ENCODE results near the gene SPATA2. TPM values are rescaled to one million over a fixed set of nuclear protein-coding genes. Genes with fewer than 3 reads are reported as not detected.

The SPATA2 gene
- total and polyA plus RNA-seq, 2 of the 13 experiments (the other 11 are each of a cell fraction or from before 2014, with no cell fraction given), result 3.2 to 8.7 TPM

GRCh38 chr20:49909499-49910339 is 5.6 kb downstream of the SPATA2 start (continued):
- TF ChIP-seq ZNF296 (CRISPR knock-in tag; conservative IDR thresholded peaks at IDR 0.05), result no peak
- no peak for TF ChIP-seq ZNF136 (CRISPR knock-in tag; IDR thresholded peaks at IDR 0.05; ENCODE audit: low read depth)
- no peak for TF ChIP-seq ERF (CRISPR knock-in tag; IDR thresholded peaks at IDR 0.05)
- TF ChIP-seq ZBTB49 (CRISPR knock-in tag; IDR thresholded peaks at IDR 0.05; ENCODE audit: borderline replicate concordance), result no peak
- TF ChIP-seq AHR (CRISPR knock-in tag; IDR thresholded peaks at IDR 0.05), result no peak
- TF ChIP-seq ZNF326 (CRISPR knock-in tag; IDR thresholded peaks at IDR 0.05; ENCODE audit: borderline replicate concordance), result no peak
- TF ChIP-seq ZNF496 (CRISPR knock-in tag; IDR thresholded peaks at IDR 0.05; ENCODE audit: insufficient replicate concordance), result no peak
- TF ChIP-seq ZNF124 (CRISPR knock-in tag; IDR thresholded peaks at IDR 0.05), result peak; percentile 63; the same call in 1 of the 2 replicates
- no peak for TF ChIP-seq TOPORS (CRISPR knock-in tag; IDR thresholded peaks at IDR 0.05)
- no peak for TF ChIP-seq MXI1 (IDR thresholded peaks at IDR 0.05; ENCODE audit: borderline replicate concordance, low read depth, low read length)
- peak; percentile 50; the same call in 1 of the 2 replicates for TF ChIP-seq ZC3H4 (CRISPR knock-in tag; IDR thresholded peaks at IDR 0.05; ENCODE audit: borderline replicate concordance)
- no peak for TF ChIP-seq SOX5 (CRISPR knock-in tag; IDR thresholded peaks at IDR 0.05; ENCODE audit: borderline replicate concordance)
- TF ChIP-seq, protein P1, sequence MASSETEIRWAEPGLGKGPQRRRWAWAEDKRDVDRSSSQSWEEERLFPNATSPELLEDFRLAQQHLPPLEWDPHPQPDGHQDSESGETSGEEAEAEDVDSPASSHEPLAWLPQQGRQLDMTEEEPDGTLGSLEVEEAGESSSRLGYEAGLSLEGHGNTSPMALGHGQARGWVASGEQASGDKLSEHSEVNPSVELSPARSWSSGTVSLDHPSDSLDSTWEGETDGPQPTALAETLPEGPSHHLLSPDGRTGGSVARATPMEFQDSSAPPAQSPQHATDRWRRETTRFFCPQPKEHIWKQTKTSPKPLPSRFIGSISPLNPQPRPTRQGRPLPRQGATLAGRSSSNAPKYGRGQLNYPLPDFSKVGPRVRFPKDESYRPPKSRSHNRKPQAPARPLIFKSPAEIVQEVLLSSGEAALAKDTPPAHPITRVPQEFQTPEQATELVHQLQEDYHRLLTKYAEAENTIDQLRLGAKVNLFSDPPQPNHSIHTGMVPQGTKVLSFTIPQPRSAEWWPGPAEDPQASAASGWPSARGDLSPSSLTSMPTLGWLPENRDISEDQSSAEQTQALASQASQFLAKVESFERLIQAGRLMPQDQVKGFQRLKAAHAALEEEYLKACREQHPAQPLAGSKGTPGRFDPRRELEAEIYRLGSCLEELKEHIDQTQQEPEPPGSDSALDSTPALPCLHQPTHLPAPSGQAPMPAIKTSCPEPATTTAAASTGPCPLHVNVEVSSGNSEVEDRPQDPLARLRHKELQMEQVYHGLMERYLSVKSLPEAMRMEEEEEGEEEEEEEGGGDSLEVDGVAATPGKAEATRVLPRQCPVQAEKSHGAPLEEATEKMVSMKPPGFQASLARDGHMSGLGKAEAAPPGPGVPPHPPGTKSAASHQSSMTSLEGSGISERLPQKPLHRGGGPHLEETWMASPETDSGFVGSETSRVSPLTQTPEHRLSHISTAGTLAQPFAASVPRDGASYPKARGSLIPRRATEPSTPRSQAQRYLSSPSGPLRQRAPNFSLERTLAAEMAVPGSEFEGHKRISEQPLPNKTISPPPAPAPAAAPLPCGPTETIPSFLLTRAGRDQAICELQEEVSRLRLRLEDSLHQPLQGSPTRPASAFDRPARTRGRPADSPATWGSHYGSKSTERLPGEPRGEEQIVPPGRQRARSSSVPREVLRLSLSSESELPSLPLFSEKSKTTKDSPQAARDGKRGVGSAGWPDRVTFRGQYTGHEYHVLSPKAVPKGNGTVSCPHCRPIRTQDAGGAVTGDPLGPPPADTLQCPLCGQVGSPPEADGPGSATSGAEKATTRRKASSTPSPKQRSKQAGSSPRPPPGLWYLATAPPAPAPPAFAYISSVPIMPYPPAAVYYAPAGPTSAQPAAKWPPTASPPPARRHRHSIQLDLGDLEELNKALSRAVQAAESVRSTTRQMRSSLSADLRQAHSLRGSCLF (CRISPR knock-in tag; IDR thresholded peaks at IDR 0.05; ENCODE audit: borderline replicate concordance), result no peak
- TF ChIP-seq DNMT3B (CRISPR knock-in tag; conservative IDR thresholded peaks at IDR 0.05), result no peak
- TF ChIP-seq KDM4B (CRISPR knock-in tag; IDR thresholded peaks at IDR 0.05), result no peak
- peak; percentile 1 for TF ChIP-seq YY1 (IDR thresholded peaks at IDR 0.05; ENCODE audit: insufficient read depth, insufficient replicate concordance, low read depth, low read length)
- TF ChIP-seq BCLAF1 (IDR thresholded peaks at IDR 0.05), result no peak
- TF ChIP-seq SALL1 (CRISPR knock-in tag; IDR thresholded peaks at IDR 0.05), result 0 out of 2 replicates have a peak, but pooled peaks have one; percentile 0
- no peak for TF ChIP-seq SNAI1 (CRISPR knock-in tag; IDR thresholded peaks at IDR 0.05; ENCODE audit: borderline replicate concordance)
- TF ChIP-seq HMG20A (CRISPR knock-in tag; IDR thresholded peaks at IDR 0.05; ENCODE audit: borderline replicate concordance), result no peak

Data from HepG2 (cell line).